HG02763 (cell line): Measurements from ENCODE around the gene RLN1.
"Not testable (repeated sequence)": the region's sequence is repeated elsewhere in the genome, so short reads cannot be mapped to it uniquely, and the experiment has no call there.

ENCODE experiments used
- ATAC-seq: cut with Tn5 transposase; IDR thresholded peaks from one replicate; pipeline ENCODE4 v1.9.1; 2021; ENCODE audit warnings: mild to moderate bottlenecking, moderate library complexity; ENCODE audit not compliant: unreplicated experiment

The RLN1 gene

GRCh38 chr9:5338992-5339981 lies at the start of gene RLN1:
TSS of gene RLN1 (minus strand) at chr9:5339876. CDS start at chr9:5339746, 130 bp downstream.
- ATAC-seq = peak; percentile 99

GRCh38 chr9:5389109-5389732 lies 49.5 kb upstream of the RLN1 start:
- no peak for ATAC-seq

- ATAC-seq = no peak
Measured at GRCh38 chr9:5388026-5388819, 48.5 kb upstream of the RLN1 start.

GRCh38 chr9:5384436-5384835 lies 44.8 kb upstream of the RLN1 start:
- no peak for ATAC-seq

GRCh38 chr9:5382479-5382878 lies 42.8 kb upstream of the RLN1 start:
- ATAC-seq = no peak

GRCh38 chr9:5375790-5376477 lies 36.3 kb upstream of the RLN1 start:
- ATAC-seq = no peak

GRCh38 chr9:5375091-5375490 lies 35.4 kb upstream of the RLN1 start:
- ATAC-seq = no peak

GRCh38 chr9:5364294-5365024 lies 24.8 kb upstream of the RLN1 start:
- peak; percentile 91 for ATAC-seq

GRCh38 chr9:5361326-5362010 lies 21.8 kb upstream of the RLN1 start:
- no peak for ATAC-seq

- ATAC-seq = no peak
Measured at GRCh38 chr9:5360341-5360740, 20.7 kb upstream of the RLN1 start.

- no peak for ATAC-seq
Measured at GRCh38 chr9:5357431-5358105, 17.9 kb upstream of the RLN1 start.

GRCh38 chr9:5355817-5356216 lies 16.1 kb upstream of the RLN1 start:
- no peak for ATAC-seq

- no peak for ATAC-seq
Measured at GRCh38 chr9:5355226-5355625, 15.6 kb upstream of the RLN1 start.

GRCh38 chr9:5354184-5354583 lies 14.5 kb upstream of the RLN1 start:
- ATAC-seq = no peak

GRCh38 chr9:5352637-5353248 lies 13.1 kb upstream of the RLN1 start:
- ATAC-seq = no peak

- no peak for ATAC-seq
Measured at GRCh38 chr9:5336688-5337087, 3.0 kb downstream of the RLN1 start.

- not testable (repeated sequence) for ATAC-seq
Measured at GRCh38 chr9:5331276-5331675, 8.4 kb downstream of the RLN1 start.

GRCh38 chr9:5326893-5327548 lies 12.7 kb downstream of the RLN1 start:
- no peak for ATAC-seq
